PC-3 (cell line): Measurements from ENCODE around the gene TGFB2. TPM values are rescaled to one million over a fixed set of nuclear protein-coding genes. Genes with fewer than 3 reads are reported as not detected.

ENCODE experiments used
- ATAC-seq: fragments of 200-7000 bp; cut with Tn5 transposase; 2 replicates; pipeline ENCODE4 v1.9.1; 2020; ENCODE audit warnings: mild to moderate bottlenecking, moderate library complexity
- BruUV-seq: library from RNA; stranded (reverse); fragments of 400-500 nt; replicated peaks from 2 replicates; lab custom pipeline; 2021; lab: Mats Ljungman, UMichigan
- CTCF ChIA-PET: fragments of 300-600 bp; sonication (Branson Sonifier 250); formaldehyde crosslinking; loops from one replicate; lab custom pipeline; 2022; ENCODE audit warnings: antibody characterized with exemption; lab: Charles Lee
- POLR2A ChIA-PET: fragments of 300-600 bp; sonication (Branson Sonifier 250); formaldehyde crosslinking; loops from one replicate; lab custom pipeline; 2022; ENCODE audit warnings: antibody characterized with exemption; ENCODE audit not compliant: unreplicated experiment; lab: Charles Lee
- DNase-seq: peaks from one replicate; pipeline ENCODE4 v3.0.0-alpha.2; 2015
- H2AFZ ChIP-seq: fragments of 300-600 bp; sonication (generic); 2 replicates; pipeline ENCODE4 v1.6.0; 2016; ENCODE audit warnings: antibody characterized with exemption, low read length
- H3F3A ChIP-seq: fragments of 300-600 bp; sonication (generic); one replicate; pipeline ENCODE4 v1.6.0; 2017; ENCODE audit warnings: antibody characterized with exemption, low read length, control low read depth, mild to moderate bottlenecking; ENCODE audit not compliant: unreplicated experiment
- H3K27ac ChIP-seq: fragments of 300-600 bp; sonication (generic); 2 replicates; pipeline ENCODE4 v1.5.1; 2016; ENCODE audit warnings: mild to moderate bottlenecking, low read length
- H3K27me3 ChIP-seq: fragments of 300-600 bp; sonication (generic); 2 replicates; pipeline ENCODE4 v1.6.1; 2016; ENCODE audit warnings: low read length, mixed read lengths
- H3K36me3 ChIP-seq: fragments of 300-600 bp; sonication (generic); 2 replicates; pipeline ENCODE4 v1.6.1; 2016; ENCODE audit warnings: low read depth, mixed run types, low read length, mixed read lengths
- H3K4me1 ChIP-seq: fragments of 300-600 bp; sonication (generic); 2 replicates; pipeline ENCODE4 v1.5.1; 2016; ENCODE audit warnings: low read length; ENCODE audit not compliant: insufficient read depth
- H3K4me2 ChIP-seq: fragments of 300-600 bp; sonication (generic); 2 replicates; pipeline ENCODE4 v1.6.0; 2016; ENCODE audit warnings: low read length
- H3K4me3 ChIP-seq: fragments of 300-600 bp; sonication (generic); 2 replicates; pipeline ENCODE4 v1.5.1; 2016; ENCODE audit warnings: mild to moderate bottlenecking, low read length, mixed read lengths
- H3K79me2 ChIP-seq: fragments of 300-600 bp; sonication (generic); 2 replicates; pipeline ENCODE4 v1.6.1; 2017; ENCODE audit warnings: low read length, mixed read lengths
- H3K9ac ChIP-seq: fragments of 300-600 bp; sonication (generic); 2 replicates; pipeline ENCODE4 v1.6.0; 2016; ENCODE audit warnings: mild to moderate bottlenecking, low read length
- H3K9me2 ChIP-seq: fragments of 300-600 bp; sonication (generic); replicated peaks from 2 replicates; pipeline ENCODE4 v1.6.1; 2016; ENCODE audit warnings: mixed run types, low read length, mixed read lengths
- H3K9me3 ChIP-seq: fragments of 300-600 bp; sonication (generic); 2 replicates; pipeline ENCODE4 v1.6.1; 2016; ENCODE audit warnings: low read length, mixed read lengths
- H4K20me1 ChIP-seq: fragments of 300-600 bp; sonication (generic); 2 replicates; pipeline ENCODE4 v1.6.1; 2016; ENCODE audit warnings: low read length, mixed read lengths
- EZH2 ChIP-seq: fragments of 300-600 bp; sonication (generic); IDR thresholded peaks from one replicate; pipeline ENCODE4 v1.6.1; 2017; ENCODE audit warnings: antibody characterized with exemption, mild to moderate bottlenecking, low read length; ENCODE audit not compliant: unreplicated experiment
- EZH2phosphoT487 ChIP-seq: fragments of 300-600 bp; sonication (generic); IDR thresholded peaks from 2 replicates; pipeline ENCODE4 v1.6.1; 2018; ENCODE audit warnings: mild to moderate bottlenecking, antibody characterized with exemption, low read length, borderline replicate concordance
- intact Hi-C: fragments of 100-400 bp; cut with micrococcal nuclease; formaldehyde crosslinking; loops from 2 replicates; pipeline ENCODE4 v1.9.0; 2023
- total RNA-seq: library from RNA; depleted of rRNA; stranded (reverse); fragments of >200 nt; gene quantifications from 2 replicates; pipeline ENCODE4 v1.2.3, GENCODE V29; 2014
- TF ChIP-seq, protein P1 (sequence below): fragments of 300-600 bp; sonication (generic); conservative IDR thresholded peaks from 2 replicates; pipeline ENCODE4 v1.5.1; 2017; ENCODE audit warnings: antibody characterized with exemption, low read depth, mild to moderate bottlenecking, low read length

TGFB2 gene
- total RNA-seq, 1 experiment from 2014 or later: 50.3 TPM

DNA sequence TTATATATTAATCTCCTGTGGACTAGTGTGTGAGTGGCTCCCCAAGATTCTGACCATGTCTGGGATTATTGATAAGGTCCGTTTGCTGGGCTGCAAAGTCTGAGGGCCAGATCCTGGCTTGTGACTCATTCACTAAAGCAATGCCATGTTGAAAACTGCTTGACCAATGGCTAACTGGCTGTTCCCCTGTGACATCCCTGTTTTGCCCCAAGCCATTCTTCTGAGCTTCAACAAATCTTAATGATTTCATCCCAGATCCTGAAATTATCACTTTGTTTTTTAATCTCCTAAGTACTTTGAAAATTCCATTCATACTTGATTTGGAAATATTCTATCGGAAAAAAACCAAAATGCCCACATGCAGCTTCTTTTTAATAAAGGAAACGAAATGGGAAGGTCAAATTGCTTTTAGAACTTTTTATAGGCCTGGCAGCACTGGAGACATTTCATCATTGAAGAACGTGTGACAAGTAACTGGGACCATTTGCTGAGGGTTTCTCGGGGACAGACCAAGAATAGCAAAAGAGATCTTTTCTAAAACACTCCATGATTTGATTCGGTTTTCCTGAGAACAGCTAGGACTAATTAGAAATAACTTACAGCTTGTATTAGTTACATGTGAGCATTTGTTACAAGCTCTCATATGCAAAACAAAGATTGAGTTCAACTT is 121.3 kb downstream of the TGFB2 start:
- Histone ChIP-seq H3K27ac (no peak overlapping the region), H3K36me3 (no peaks in the 10 kb centered on the region), H3K27me3 (no peaks in the 10 kb centered on the region), H3K9me2 (no peaks in the 10 kb centered on the region), H4K20me1 (no peaks in the 10 kb centered on the region), H3K4me2 (no peak overlapping the region), H2AFZ (no peak overlapping the region), H3K4me3 (no peak overlapping the region), H3K4me1 (peaks cover 12% of the 10 kb centered on the region), H3F3A (no peaks in the 10 kb centered on the region), H3K9ac (no peak overlapping the region), H3K9me3 (no peaks in the 10 kb centered on the region), H3K79me2 (no peaks in the 10 kb centered on the region)
- no TSS peak for BruUV-seq
- ATAC-seq (no peak), DNase-seq (no peak)
- CTCF ChIA-PET: no interaction called here
- POLR2A ChIA-PET: no interaction called here
- TF ChIP-seq, protein P1, sequence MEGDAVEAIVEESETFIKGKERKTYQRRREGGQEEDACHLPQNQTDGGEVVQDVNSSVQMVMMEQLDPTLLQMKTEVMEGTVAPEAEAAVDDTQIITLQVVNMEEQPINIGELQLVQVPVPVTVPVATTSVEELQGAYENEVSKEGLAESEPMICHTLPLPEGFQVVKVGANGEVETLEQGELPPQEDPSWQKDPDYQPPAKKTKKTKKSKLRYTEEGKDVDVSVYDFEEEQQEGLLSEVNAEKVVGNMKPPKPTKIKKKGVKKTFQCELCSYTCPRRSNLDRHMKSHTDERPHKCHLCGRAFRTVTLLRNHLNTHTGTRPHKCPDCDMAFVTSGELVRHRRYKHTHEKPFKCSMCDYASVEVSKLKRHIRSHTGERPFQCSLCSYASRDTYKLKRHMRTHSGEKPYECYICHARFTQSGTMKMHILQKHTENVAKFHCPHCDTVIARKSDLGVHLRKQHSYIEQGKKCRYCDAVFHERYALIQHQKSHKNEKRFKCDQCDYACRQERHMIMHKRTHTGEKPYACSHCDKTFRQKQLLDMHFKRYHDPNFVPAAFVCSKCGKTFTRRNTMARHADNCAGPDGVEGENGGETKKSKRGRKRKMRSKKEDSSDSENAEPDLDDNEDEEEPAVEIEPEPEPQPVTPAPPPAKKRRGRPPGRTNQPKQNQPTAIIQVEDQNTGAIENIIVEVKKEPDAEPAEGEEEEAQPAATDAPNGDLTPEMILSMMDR: no peak
- TF ChIP-seq EZH2phosphoT487 (no peak), EZH2 (no peak)
- intact Hi-C loops: no loop called here

DNA sequence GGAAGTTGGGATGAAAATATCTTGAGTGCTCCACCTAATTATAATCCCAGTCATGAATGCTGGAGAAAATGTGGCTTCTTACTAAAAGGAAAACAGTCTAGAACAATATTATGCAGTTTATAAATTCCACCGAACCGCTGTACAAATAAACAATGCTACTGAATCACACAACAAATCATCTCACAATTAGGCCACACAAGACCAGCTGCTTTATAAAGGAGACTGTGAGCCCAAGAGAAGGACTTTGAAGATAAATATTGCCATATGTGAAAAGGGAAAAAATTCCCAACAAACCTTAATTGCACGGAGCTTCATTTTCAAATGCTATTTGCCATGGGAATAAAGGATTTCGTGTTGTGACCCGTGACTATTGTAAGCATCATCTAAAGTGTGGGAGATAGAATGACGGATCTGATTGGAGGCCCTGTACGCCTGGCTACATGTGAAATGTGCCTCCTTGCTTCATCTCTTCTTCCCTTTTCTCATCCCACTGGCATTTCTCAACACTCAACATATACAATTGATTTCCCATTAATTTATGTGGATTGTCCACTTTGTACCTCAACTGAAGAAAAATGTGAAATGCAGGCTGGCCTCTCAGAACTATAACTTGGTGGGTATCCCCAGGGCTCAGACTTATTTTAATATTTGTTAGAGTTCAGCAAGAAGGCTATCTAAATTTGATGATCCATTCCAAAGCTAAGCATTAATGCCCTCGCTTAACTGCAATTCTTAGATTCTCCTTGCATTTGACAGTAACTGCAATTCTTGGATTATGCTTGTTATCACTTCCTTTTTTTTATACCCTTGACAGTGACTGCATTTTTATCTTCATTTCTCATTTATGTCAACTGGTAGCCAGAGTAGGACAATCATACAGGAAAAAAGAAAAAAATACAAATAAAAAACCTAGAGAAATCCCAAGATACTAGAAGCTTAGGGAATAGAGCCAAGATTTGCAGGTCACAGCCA is 122.3 kb downstream of the TGFB2 start:
- BruUV-seq: no TSS peak
- Histone ChIP-seq H3F3A (no peaks in the 10 kb centered on the region), H3K9ac (no peak overlapping the region), H3K4me2 (no peak overlapping the region), H3K27ac (no peak overlapping the region), H3K9me2 (no peaks in the 10 kb centered on the region), H3K79me2 (no peaks in the 10 kb centered on the region), H3K4me1 (peaks cover 11% of the 10 kb centered on the region), H3K9me3 (no peaks in the 10 kb centered on the region), H3K4me3 (no peak overlapping the region), H3K27me3 (no peaks in the 10 kb centered on the region), H2AFZ (no peak overlapping the region), H3K36me3 (no peaks in the 10 kb centered on the region), H4K20me1 (no peaks in the 10 kb centered on the region)
- ChIA-PET CTCF (no interaction called here), POLR2A (no interaction called here)
- intact Hi-C loops: no loop called here
- ATAC-seq (no peak), DNase-seq (no peak)
- TF ChIP-seq, protein P1: no peak
- TF ChIP-seq EZH2phosphoT487 (no peak), EZH2 (no peak)
